NCI-H1417 treated with DMSO at 0.1 percent for 48 hours (cell line): Measurements from ENCODE around the gene MED12L.
A peak's percentile ranks its signal among the peaks of the same experiment; 100 is the strongest.
"Not testable (repeated sequence)": the region's sequence is repeated elsewhere in the genome, so short reads cannot be mapped to it uniquely, and the experiment has no call there.

ENCODE experiments used
- DNase-seq: peaks from one replicate; lab custom pipeline; 2025; lab: John Stamatoyannopoulos, UW

Gene MED12L

GRCh38 chr3:151085227-151085888 is at the start of gene MED12L:
MED12L (plus strand) TSS chr3:151085664; CDS start chr3:151086927, 1,263 bp downstream.
- peak; percentile 49 for DNase-seq

GRCh38 chr3:151037746-151038477 is 47.6 kb upstream of the MED12L start:
- no peak for DNase-seq

- DNase-seq = no peak
Measured at GRCh38 chr3:151044706-151045105, 40.8 kb upstream of the MED12L start.

GRCh38 chr3:151047636-151048035 is 37.8 kb upstream of the MED12L start:
- DNase-seq = no peak

- DNase-seq = no peak
Measured at GRCh38 chr3:151051533-151051932, 33.9 kb upstream of the MED12L start.

GRCh38 chr3:151052346-151052745 is 33.1 kb upstream of the MED12L start:
- DNase-seq = no peak

- no peak for DNase-seq
Measured at GRCh38 chr3:151052756-151053155, 32.7 kb upstream of the MED12L start.

- no peak for DNase-seq
Measured at GRCh38 chr3:151058740-151059139, 26.7 kb upstream of the MED12L start.

- no peak for DNase-seq
Measured at GRCh38 chr3:151062611-151063010, 22.9 kb upstream of the MED12L start.

GRCh38 chr3:151067158-151067557 is 18.3 kb upstream of the MED12L start:
- DNase-seq = no peak

- not testable (repeated sequence) for DNase-seq
Measured at GRCh38 chr3:151072842-151073241, 12.6 kb upstream of the MED12L start.

- no peak for DNase-seq
Measured at GRCh38 chr3:151074256-151074655, 11.2 kb upstream of the MED12L start.

GRCh38 chr3:151075869-151076562 is 9.4 kb upstream of the MED12L start:
- no peak for DNase-seq

- no peak for DNase-seq
Measured at GRCh38 chr3:151076626-151077025, 8.8 kb upstream of the MED12L start.

GRCh38 chr3:151081082-151081481 is 4.4 kb upstream of the MED12L start:
- DNase-seq = not testable (repeated sequence)

- no peak for DNase-seq
Measured at GRCh38 chr3:151082880-151083838, 2.3 kb upstream of the MED12L start.

GRCh38 chr3:151084893-151085226 is 604 bp upstream of the MED12L start:
- no peak for DNase-seq

GRCh38 chr3:151085889-151086483 is 522 bp downstream of the MED12L start:
- DNase-seq = no peak

GRCh38 chr3:151086484-151087456 is 1.3 kb downstream of the MED12L start:
- DNase-seq = peak; percentile 62

- peak; percentile 71 for DNase-seq
Measured at GRCh38 chr3:151087648-151088047, 2.2 kb downstream of the MED12L start.
